Stomach (tissue), 9 donors: ENCODE data around the gene VAMP2. TPM values are rescaled to one million over a fixed set of nuclear protein-coding genes. Genes with fewer than 3 reads are reported as not detected.

ENCODE experiments used
- DNase-seq, 2 donors: peaks; one replicate each; pipeline versions ENCODE4 v3.0.0 to v3.0.0-alpha.2; 2013 to 2019
- H3K27ac ChIP-seq, 5 donors: fragments of 200-600 bp in 4 of 5; sonication (generic) in 4 of 5; one replicate each; pipeline ENCODE4 v1.5.1; 2013 to 2019; ENCODE audit warnings: mild to moderate bottlenecking in 1 of 5, moderate library complexity in 1 of 5
- H3K27me3 ChIP-seq, 3 donors: fragments of 200-600 bp; sonication (generic); one replicate each; pipeline ENCODE4 v1.5.1; 2017 to 2019; ENCODE audit warnings: mixed run types in 1 of 3
- H3K36me3 ChIP-seq, 4 donors: fragments of 200-600 bp; sonication (generic); 1 replicate in 3 of 4; 2 replicates in 1 of 4; pipeline ENCODE4 v1.5.1; 2016 to 2019
- H3K4me1 ChIP-seq, 4 donors: fragments of 200-600 bp; sonication (generic); one replicate each; pipeline ENCODE4 v1.5.1; 2016 to 2019
- H3K4me3 ChIP-seq, 4 donors: fragments of 200-600 bp; sonication (generic) in 3 of 4; one replicate each; pipeline ENCODE4 v1.5.1; 2016 to 2019; ENCODE audit warnings: mild to moderate bottlenecking in 1 of 4
- H3K9me3 ChIP-seq, 4 donors: fragments of 200-600 bp; sonication (generic); one replicate each; pipeline ENCODE4 v1.5.1; 2016 to 2019
- EP300 ChIP-seq: sonication (generic); formaldehyde crosslinking; IDR thresholded peaks from one replicate; pipeline ENCODE4 v1.6.1; 2017; ENCODE audit warnings: antibody characterized with exemption
- POLR2A ChIP-seq, 4 donors: fragments of 450-650 bp; IDR thresholded peaks; one replicate each; pipeline ENCODE4 v1.6.1; 2016; ENCODE audit warnings: antibody characterized with exemption in 4 of 4, control low read depth in 2 of 4, mild to moderate bottlenecking in 1 of 4, moderate library complexity in 1 of 4
- POLR2AphosphoS5 ChIP-seq, 3 donors: sonication (generic); formaldehyde crosslinking; IDR thresholded peaks; one replicate each; pipeline ENCODE4 v1.6.1; 2016; ENCODE audit warnings: antibody characterized with exemption in 3 of 3
- WGBS, 5 donors: extraction: QIAGEN DNeasy Blood & Tissue Kit in 3 of 5; methylation state at CpG; one replicate each; pipeline versions ENCODE4 v1.1.5 to v1.1.7; 2013 to 2018; 5-methylcytosine and 5-hydroxymethylcytosine counted together
- intact Hi-C: fragments of 100-400 bp; cut with DNase I; formaldehyde crosslinking; loops from one replicate; pipeline ENCODE4 v1.15.1; 2023; ENCODE audit warnings: low total_unique reads
- polyA plus RNA-seq, 3 donors: library from polyadenylated mRNA; stranded (reverse); fragments of 200-250 nt; gene quantifications; one replicate each; pipeline ENCODE4 v1.2.3, GENCODE V29; 2013
- total RNA-seq, 5 donors: library from RNA; depleted of rRNA; stranded (reverse); fragments of >200 nt; gene quantifications; one replicate each; pipeline versions ENCODE4 v1.1.0 to v1.2.3, GENCODE V29; 2014 to 2016
- TF ChIP-seq, protein P1 (sequence below), 7 experiments: fragments of 450-650 bp in 4 of 7; fragments of 200-600 bp in 3 of 7; sonication (generic) in 3 of 7; IDR thresholded peaks; one replicate each; pipeline ENCODE4 v1.5.1; 2016 to 2019; ENCODE audit warnings: antibody characterized with exemption in 7 of 7, control low read depth in 2 of 7, mild to moderate bottlenecking in 1 of 7
- donor health status: healthy with polysubstance abuse.
- donor health status: Bipolar disorder and iron deficiency.
- donor health status: healthy.

VAMP2 gene
- total and polyA plus RNA-seq, 8 donors, result 6.7 to 104 (median 37.8) TPM

DNA sequence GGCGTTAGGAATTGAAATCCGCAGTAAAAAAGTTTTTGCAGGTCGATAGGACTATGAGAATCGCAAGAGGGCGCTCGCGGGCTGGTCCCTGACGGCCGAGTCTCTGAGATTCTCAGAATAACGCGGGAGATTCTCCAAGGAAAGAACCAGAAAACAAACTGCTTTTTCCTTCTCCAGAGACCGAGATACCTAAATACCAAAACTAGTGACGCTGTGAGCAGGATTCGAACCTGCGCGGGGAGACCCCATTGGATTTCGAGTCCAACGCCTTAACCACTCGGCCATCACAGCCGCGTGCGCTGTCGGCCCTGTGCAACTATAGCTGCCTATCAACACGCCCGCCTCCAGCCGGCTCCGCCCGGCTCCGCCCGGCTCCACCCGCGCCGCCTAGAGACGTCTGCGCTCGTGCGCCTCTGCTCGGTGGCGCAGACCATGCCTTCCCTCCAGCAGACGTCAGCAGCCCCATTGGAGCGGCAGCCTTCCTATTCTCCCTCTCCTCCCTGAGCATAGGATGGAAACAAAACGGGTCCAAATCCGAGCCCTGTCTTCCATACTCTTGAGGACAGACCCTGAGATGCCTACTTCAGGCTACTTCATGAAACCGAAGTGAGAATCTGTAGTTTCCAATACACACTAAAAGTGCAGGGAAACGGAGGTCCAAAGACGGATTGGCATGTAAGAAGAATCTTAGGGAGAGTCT lies 23.9 kb downstream of the VAMP2 start:
- peaks cover 44 to 46% (median 46%) of the 10 kb centered on the region in 4 donors for H3K36me3 ChIP-seq
- H3K4me3 ChIP-seq, result peak overlapping the region; percentile 9 to 31 (median 18)
- intact Hi-C loops, result no loop called here
- H3K27me3 ChIP-seq, result no peaks in the 10 kb centered on the region
- no peaks in the 10 kb centered on the region for H3K9me3 ChIP-seq
- H3K27ac ChIP-seq, result peak overlapping the region; percentile 85 to 100 (median 87)
- H3K4me1 ChIP-seq, result peaks cover 22 to 60% (median 39%) of the 10 kb centered on the region in 4 donors
- DNase-seq, result peak; percentile 96 to 98
- WGBS, 5 donors, result 0 to 2% (median 1%) methylated on average over 45 to 46 of the region's 46 CpGs
- TF ChIP-seq EP300 (no peak), POLR2A (IDR thresholded peaks at IDR 0.05) (no peak), POLR2AphosphoS5 (IDR thresholded peaks at IDR 0.05) (peak; percentile 74 to 93 (median 88))
- TF ChIP-seq, protein P1, sequence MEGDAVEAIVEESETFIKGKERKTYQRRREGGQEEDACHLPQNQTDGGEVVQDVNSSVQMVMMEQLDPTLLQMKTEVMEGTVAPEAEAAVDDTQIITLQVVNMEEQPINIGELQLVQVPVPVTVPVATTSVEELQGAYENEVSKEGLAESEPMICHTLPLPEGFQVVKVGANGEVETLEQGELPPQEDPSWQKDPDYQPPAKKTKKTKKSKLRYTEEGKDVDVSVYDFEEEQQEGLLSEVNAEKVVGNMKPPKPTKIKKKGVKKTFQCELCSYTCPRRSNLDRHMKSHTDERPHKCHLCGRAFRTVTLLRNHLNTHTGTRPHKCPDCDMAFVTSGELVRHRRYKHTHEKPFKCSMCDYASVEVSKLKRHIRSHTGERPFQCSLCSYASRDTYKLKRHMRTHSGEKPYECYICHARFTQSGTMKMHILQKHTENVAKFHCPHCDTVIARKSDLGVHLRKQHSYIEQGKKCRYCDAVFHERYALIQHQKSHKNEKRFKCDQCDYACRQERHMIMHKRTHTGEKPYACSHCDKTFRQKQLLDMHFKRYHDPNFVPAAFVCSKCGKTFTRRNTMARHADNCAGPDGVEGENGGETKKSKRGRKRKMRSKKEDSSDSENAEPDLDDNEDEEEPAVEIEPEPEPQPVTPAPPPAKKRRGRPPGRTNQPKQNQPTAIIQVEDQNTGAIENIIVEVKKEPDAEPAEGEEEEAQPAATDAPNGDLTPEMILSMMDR (IDR thresholded peaks at IDR 0.05), result peak in 5 of 7 experiments; percentile 68 to 93 (median 88)

DNA sequence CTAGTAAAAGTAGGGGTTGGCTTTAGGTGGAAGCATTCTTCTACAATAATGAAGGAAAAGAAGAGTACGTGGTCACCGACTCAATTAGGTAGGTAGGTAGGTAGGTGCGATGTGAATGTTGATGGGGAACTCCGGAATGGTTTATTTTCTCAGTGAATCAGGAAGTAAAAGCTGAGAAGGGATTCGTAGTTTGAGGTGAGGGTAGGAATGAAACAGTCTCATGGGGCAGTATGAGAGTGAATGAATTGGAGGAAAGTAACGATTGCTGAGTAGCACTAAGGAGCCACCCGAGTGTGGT lies 24.4 kb downstream of the VAMP2 start:
- Histone ChIP-seq H3K9me3 (no peaks in the 10 kb centered on the region), H3K27me3 (no peaks in the 10 kb centered on the region), H3K4me1 (peaks cover 22 to 56% (median 39%) of the 10 kb centered on the region in 4 donors), H3K4me3 (peak overlapping the region in 3 of 4 donors; percentile 9 to 31 (median 23)), H3K27ac (peak overlapping the region; percentile 85 to 100 (median 87)), H3K36me3 (peaks cover 39 to 41% (median 41%) of the 10 kb centered on the region in 4 donors)
- intact Hi-C loops, result no loop called here
- TF ChIP-seq, protein P1 (IDR thresholded peaks at IDR 0.05), result no peak
- TF ChIP-seq POLR2A (IDR thresholded peaks at IDR 0.05) (no peak), POLR2AphosphoS5 (IDR thresholded peaks at IDR 0.05) (no peak), EP300 (no peak)
- no peak for DNase-seq
- WGBS, 5 donors, result 0 to 2% (median 1%) methylated on average over 7 of the region's 7 CpGs

DNA sequence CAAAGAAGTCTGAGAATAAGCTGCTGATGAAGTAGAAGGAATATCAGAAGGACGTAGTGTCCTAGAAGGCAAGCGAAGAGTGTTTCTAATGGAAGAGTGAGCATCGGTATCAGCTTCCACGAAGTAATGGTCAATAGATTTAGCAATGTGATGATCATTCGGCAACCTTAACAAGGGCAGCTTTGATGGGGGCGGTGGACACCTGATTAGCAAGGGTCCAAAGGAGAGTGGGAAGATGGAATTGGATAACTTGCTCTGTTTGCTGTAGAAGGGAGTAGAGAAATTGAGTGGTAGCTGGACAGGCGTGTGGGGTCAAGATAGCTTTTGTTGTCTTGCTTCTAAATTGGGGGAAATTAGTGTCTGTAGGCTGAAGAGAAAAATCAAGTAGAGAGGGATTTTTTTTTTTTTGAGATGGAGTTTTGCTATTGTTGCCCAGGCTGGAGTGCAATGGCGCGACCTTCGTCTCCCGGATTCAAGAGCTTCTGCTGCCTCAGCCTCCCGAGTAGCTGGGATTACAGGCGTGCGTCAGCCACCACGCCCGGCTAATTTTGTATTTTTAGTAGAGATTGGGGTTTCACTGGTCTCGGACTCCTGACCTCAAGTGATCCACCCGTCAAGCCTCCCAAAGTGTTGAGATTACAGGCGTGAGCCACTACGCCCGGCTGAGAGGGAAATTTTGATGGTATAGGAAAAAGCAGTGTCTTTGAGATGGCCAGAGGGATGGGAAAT lies 24.9 kb downstream of the VAMP2 start:
- no peak for TF ChIP-seq EP300
- TF ChIP-seq, protein P1 (IDR thresholded peaks at IDR 0.05), result no peak
- no peak for TF ChIP-seq POLR2AphosphoS5 (IDR thresholded peaks at IDR 0.05)
- no peak for TF ChIP-seq POLR2A (IDR thresholded peaks at IDR 0.05)
- Histone ChIP-seq H3K27me3 (no peaks in the 10 kb centered on the region), H3K36me3 (peaks cover 34 to 36% (median 36%) of the 10 kb centered on the region in 4 donors), H3K9me3 (no peaks in the 10 kb centered on the region), H3K27ac (peak overlapping the region in 4 of 5 donors; percentile 85 to 100 (median 90)), H3K4me3 (peak overlapping the region in 2 of 4 donors; percentile 9 to 31), H3K4me1 (peaks cover 22 to 51% (median 37%) of the 10 kb centered on the region in 4 donors)
- 23 to 32% (median 30%) methylated on average over 21 of the region's 21 CpGs for WGBS, 5 donors
- intact Hi-C loops, result no loop called here
- DNase-seq, result peak in 1 of 2 donors; percentile 44

DNA sequence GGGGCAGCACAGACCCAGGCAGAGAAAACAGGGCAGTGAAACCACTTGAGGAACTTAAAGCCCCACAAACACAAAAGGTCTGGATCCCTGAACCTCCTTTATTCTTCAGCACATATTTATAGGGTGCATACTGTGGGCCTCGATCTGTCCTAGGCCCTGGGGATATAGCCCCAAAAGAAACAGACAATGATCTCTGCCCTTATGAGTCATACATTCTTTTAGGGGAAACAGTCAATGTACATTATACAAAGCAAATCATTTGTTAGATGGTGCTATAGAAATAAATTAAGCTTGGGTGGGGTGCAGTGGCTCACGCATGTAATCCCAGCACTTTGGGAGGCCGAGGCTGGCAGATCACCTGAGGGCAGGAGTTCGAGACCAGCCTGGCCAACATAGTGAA lies 28.8 kb downstream of the VAMP2 start:
- H3K36me3 ChIP-seq, result no peaks in the 10 kb centered on the region
- no peaks in the 10 kb centered on the region for H3K9me3 ChIP-seq
- intact Hi-C loops, result no loop called here
- DNase-seq, result no peak
- TF ChIP-seq POLR2AphosphoS5 (IDR thresholded peaks at IDR 0.05), result no peak
- no peak for TF ChIP-seq EP300
- no peak overlapping the region for H3K4me3 ChIP-seq
- peaks cover 8 to 14% (median 12%) of the 10 kb centered on the region in 4 donors for H3K4me1 ChIP-seq
- WGBS, 5 donors, result 68 to 95% (median 84%) methylated on average over 4 of the region's 4 CpGs
- H3K27ac ChIP-seq, result no peak overlapping the region
- peaks cover 0 to 27% (median 0%) of the 10 kb centered on the region in 3 donors for H3K27me3 ChIP-seq
